Stimulated activated CD8-positive, alpha-beta memory T cell treated with anti-CD3 and anti-CD28 coated beads, Interleukin-15, amount 100 ng/mL, for 1 hour (primary cell): Measurements from ENCODE around the gene S100A2.
A peak's percentile ranks its signal among the peaks of the same experiment; 100 is the strongest.

Experiments used
- DNase-seq: peaks from one replicate; pipeline ENCODE4 v3.0.0-alpha.2; 2020; ENCODE audit warnings: low read depth

S100A2 gene

DNA sequence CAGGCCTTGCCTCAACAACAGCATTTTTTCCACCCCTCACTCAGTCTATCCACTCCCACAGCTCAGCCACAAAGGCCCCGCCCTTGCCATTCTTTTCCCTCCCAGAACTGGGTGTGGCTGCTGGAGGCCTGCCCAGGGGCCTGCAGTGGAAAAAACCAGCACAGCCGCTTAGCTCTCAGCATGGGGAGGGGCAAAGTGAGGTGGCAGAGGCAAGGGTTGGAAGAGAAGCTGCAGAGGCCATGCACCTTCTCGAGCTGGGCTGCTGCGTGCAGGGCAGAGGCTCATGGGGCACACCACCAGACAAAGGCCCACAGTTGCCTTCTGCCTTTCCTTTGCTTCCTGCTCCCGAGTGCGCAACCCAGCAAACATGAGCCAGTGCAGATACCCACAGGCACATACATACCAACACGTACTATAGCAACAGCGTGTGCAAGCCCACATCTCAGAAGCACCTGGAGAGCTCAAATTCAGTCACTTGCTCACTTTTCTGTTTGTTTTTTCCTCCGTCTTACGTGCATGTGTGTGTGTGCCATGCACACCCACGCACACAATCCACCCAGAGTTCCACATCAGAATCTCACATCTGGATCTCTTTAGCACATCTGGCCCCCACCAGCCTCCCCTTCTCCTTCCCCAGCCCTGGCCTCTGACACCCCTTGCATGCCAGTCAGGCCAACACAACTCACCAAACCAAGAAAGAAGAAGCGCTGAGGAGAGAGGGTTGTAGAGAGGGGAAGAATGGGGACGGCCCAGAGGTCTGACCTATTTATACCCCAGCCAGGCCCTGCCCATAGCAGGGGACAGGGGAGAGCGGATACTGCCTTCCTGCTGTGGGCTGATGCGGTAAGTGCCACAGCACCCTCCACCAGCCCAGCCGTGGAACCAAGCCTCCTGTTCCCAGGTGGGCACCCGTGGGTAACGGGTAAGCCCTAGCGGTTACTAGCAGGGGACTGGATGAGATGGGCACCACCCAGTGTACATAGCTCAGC lies 20.3 kb downstream of the S100A2 start, which contains the start of gene S100A4:
S100A4 (minus strand) TSS at position 740 of the 989 bp plus-strand sequence. CDS start 1,012 bp downstream, outside the sequence.
- peak; percentile 80 for DNase-seq

DNA sequence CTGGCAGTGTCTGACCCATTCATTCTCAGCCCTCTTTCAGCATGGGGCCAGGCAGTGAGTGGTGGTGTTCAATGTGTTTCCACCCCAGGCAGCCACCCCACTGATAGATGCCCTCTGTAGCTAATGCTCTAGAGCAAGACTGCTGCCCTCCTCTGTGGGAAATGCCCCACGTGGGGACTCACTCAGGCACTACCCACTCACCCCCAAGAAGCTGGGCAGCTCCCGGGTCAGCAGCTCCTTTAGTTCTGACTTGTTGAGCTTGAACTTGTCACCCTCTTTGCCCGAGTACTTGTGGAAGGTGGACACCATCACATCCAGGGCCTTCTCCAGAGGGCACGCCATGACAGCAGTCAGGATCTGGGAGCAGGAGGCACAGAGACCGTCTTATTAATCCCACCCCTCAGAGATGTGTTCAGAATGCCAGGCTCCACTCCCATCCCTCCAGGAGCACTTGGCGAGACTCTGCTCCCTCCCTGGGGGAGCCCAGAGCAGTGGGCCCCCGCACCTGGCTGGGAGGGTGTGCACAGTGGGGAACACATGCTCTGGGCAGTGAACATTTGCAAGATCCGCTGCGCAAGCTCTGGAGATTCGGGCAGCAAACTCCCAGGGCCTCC lies 21.1 kb downstream of the S100A2 start:
- no peak for DNase-seq

DNA sequence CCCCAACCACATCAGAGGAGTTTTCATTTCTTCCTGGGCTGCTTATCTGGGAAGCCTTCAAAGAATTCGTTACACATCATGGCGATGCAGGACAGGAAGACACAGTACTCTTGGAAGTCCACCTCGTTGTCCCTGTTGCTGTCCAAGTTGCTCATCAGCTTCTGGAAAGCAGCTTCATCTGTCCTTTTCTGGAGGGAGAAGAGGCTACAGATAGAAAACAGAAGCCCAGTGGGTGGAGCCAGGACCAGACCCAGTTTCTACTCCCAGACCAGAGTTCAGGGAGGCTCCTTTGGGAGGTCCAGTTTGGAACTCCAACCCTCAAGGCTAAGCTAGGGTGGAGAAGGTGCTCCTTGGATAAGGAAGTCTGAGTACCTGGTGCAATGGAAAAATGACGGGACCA lies 21.9 kb downstream of the S100A2 start:
- no peak for DNase-seq

DNA sequence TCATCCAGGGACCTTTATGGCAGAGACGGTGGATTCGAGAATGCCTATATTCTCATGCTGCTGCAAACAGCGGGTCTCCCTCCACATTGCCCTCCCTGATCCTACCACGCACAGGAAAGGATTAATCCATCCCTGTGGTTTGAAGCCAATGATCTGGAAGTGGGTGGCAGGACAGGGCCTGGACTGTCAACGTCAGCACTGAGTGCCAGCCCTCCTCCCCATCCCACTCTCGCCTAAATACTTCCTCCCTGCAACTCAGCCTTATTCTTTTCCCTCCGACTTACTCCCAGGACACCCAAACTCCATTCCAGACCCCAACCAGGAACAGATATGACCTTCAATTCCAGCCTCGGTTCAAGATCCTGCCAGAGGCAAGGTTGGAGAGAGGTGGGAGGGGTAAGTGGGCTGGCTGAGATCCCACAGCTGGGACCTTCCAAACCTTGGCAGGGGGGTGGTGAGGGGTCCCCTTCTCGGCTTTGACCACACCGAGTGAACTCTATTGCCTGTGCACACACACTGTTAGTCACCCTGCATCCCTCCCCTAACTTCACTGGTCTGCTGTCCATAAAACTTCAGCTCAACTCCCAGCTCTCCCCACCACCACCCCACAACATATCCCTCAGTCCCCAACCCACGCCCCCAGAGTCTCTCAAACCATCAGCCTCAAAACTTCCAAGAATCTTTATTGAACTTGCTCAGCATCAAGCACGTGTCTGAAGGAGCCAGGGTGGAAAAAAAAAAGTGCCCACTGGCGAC lies 22.5 kb downstream of the S100A2 start:
- no peak for DNase-seq

DNA sequence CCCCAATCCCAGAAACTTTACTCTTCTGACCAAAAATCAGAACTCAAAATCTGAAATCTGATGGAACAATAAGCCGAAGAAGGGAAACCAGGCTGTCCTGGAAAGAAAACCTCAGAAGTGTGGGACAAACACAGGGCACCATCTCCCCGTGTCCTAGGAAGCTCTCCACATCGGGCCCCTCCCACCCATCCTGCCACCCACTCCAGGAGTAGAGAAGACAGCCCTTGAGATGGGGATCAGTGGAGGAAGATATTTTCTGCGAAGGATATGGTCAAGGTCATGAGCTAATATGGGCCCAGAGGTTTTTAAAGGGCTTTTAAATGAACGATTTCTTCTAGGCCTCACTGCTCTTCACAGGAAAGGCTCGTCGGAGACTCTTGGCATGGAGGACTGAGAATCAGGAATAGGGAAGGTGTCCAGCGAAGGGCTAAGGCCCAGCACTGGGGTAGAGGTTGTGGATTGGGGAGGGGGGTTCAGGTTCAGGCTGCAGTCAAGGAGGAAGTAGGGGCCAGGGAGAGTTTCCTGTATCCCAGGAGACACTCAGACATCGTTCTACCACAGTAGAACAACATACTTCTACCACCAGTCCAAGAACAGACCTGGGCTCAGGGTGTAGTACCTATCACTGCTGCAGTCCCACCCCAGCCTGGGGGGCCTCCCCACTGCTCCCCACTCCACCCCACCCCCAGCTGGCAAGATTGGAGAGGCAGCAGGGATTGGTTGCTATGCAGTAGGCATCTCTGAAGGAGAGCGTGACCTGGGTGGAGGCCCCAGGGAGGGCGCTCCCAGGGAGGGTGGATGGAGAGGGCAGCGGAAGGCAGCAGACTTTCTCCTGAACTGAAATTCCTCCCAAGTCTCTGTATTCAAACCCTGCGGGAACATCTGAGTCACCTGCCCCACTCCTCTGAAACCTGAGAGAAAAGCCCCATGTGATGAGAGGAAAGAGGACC lies 23.7 kb downstream of the S100A2 start:
- DNase-seq = no peak

DNA sequence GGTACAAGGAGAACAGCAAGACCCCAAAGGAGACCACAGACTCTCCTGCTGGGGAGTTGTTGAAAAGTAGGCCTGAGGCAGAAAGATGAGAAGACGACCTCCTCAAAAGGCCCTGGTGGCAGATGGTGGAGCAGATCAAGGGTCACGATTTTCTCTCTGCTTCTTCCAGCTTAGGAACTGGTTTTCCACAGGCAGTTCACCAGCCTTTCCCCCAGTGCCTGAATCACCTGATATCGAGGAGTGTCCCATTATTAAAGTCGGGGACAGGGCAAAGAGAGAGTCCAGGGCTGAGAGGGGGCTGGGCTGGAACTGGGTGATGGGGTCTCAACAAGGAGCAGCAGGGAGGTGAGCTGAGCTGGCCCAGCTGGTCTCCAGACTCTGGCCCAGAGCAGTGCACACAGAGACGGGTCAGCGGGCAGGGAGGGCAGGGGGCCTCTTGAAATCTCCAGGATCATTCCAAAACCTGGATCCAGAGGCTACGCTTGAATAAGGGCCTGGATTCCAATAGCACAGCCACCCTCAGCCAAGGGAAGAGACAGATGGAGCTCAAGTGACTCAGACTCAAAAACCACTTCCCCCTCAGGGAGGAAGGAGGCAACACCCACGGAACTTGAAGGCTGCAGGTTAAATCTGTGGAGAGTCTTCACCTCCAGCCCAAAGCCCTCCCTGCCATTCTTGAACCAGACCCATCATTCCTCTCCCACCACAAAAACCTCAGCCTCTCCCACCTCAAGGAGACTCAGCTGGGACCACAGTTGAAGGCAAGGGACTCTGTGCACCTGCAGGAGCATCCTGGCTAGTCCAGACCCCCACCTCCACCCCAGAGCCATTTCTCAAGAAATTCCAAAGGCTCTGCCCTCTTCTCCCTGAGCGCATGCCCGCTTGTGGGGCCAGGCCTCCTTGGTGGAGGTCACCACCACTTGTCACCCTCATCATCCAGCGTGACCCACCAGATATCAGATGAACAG lies 25.0 kb downstream of the S100A2 start, which contains the start of gene S100A5:
S100A5 (minus strand) TSS at position 541 of the 968 bp plus-strand sequence. CDS start 743 bp downstream, outside the sequence.
- no peak for DNase-seq

DNA sequence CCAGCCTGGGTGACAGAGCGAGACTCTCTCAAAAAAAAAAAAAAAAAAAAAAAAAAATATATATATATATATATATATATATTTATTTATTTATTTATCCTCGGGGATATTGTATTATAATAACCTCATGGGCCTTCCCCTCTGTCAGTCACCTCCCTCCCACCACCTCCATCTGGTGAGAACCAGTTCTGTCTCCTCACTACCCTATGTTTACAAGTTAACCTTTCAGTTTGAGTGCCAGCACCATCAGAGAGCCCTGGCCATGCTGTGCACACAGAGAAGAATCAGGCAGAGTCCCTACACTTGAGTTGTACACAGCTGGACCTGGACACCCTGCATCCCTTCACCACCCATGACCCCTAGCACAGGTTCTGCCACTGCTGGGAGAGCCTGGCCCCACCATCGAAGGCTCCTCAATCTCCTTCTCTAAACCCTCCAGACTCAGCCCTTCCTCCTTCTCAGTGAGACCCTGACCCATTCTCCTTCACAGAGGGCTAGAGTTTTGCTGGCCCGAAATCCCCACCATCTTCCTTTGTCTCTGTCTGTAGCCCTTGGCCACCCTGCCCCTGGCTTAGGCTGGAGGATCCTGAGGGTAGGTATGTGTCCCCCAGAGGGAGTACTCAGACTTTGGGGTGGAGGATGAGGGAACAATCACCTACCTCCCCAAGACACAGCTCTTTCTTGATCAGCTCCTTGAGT lies 26.1 kb downstream of the S100A2 start:
- DNase-seq = no peak

DNA sequence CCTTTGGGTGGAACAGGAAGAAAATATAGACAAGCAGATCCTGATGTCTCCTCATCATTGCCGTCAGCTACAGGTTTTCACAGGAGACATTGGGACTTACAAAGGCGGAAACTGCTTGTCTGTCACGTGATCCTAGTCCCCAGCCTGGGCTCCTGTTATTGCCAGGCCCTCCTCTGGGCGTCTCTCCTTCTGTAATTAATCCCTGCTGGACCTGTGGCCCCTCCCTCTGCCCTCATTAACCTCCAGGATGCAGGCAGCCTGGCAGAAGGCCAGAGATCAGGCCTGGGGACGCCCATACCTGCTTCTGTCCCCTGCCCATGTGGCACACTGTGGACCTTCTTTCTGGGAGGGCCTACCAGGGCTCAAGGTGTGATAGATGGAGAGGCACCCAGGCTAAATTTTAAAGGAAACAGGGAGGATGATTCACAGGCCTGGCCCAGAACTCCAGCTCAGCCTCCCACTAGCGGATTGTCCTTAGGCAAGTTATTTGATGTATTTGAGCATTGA lies 27.3 kb downstream of the S100A2 start:
- DNase-seq = no peak

DNA sequence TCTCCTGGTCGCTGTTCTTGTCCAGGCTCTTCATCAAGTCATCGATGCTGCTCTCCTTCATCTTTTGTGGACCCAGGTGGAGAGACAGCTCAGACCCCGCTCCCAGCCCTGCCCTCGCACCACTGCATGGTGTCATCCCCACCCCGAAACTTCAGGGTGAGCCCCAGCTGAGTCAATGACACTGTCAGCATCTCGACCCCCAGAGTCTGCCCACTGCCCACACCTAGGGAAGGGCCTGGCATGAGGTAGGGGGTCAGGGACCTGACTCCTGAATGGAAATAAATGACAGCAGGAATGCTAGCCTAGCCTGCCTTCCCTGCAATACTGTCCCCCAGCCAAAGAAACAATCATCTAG lies 28.3 kb downstream of the S100A2 start:
- no peak for DNase-seq

DNA sequence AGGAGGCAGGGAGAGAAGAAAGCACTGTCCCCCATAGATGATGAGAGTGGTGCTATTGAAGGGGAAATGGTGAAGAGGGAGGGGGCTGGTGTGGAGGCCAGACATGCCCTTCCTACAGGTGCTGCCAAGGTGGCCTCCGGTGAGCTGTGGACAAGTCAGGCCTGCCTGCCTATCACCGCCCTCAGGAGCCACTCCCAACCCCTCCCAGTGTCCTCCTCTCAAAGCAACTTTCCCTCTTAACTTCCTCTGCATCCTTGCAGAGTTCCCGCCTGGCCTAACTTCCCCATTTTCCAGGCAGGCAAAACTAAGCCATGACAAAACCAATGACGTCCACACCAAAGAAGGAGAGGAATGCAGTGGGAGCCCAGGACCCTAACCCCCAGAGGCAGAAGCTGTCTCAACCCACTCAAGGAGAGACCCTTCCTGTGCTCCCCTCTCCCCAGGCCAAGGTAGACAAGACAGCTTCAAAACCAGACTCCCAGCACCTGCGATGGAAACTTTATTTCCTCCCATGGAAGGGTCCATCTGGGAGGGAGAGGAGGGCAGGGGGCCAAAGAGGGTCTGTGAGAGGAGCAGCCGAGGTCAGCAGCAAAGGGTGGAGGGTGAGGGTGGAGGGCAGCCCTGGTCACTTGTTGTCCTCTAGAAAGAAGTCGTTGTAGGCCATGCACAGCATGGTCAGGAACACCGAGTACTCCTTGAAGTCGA lies 28.8 kb downstream of the S100A2 start:
- DNase-seq = no peak

DNA sequence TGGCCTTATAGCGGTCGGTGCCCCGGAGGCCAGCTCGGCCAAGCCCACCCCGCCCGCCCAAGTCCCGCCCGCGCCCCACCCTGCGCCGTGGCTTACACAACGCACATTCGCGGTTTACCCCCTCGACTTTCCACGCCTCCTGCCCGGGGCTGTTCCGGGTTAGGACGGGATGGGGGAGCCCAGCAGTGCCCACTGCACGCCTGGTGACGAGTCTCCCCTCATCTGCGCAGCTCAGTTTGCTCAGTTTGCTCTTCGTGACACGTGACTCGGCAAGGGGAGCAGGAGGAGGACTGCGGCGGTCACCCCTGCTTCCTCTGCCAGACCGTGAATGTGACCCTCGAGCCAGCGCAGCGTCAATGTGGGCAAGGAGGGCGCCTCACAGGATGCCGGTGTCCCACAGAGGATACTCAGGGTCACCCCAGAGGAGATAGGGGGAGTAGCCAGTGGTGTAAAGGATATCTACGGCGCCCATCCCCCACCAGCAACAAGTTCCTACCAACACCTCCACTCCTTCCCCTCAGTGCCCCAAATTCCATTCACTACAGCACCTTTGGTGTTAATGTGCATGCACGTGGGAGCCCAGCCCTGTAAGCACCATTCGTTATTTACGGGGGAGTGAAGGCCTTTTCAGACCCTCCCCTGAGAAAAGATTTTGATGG lies 29.5 kb downstream of the S100A2 start:
- peak; percentile 66 for DNase-seq

DNA sequence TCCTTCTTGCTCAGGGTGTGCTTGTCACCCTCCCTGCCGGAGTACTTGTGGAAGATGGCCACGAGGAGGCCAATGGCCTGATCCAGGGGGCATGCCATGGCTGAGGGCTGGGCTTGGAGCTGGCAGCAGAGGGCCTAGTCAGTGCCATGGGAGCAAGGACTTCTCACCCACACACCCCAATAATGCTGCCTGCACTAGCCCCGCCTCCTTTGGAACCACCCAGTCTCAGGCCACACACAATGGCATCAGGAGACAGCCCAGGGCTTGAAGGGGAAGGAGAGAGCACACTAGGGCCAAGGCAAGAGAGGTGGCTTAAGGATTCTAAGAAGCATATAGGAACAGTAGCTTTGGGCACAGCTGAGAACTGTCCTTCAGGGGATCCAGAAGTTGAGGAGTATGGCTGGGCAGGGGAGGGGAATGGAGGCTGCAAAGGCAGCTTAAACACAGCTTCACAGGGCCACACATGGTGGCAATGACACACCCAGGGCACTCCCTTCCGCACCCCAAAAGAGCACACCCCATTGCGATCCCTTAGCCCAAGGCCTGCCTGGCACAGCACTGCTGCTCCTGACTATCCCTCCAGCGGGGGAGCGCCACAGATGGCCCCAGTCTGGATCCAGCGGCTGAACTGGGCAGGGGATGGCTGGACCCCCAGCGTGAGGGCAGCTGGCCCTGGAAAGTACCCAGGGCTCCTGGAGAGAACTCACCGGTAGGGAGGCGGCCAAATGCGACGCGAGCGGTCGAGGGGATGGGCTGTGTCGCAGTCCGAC lies 30.2 kb downstream of the S100A2 start, which contains the start of gene S100A6:
S100A6 (minus strand) TSS at position 750 of the 770 bp plus-strand sequence; CDS start at position 98, 652 bp downstream.
- DNase-seq = no peak

DNA sequence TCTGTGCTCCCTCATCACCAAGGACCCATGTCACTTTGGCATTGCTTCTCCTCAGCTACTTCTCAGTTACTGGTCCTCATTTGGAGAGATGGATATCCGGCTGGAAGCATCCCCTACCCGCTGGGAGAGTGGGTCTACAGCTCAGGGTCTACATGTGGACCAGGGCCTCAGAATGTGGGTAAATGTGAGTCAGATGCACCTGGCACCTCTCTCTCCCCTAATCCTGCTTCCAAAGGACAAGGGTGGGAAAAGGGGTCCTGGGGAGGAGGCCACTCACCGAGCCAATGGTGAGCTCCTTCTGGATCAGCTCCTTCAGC lies 30.8 kb downstream of the S100A2 start:
- no peak for DNase-seq

DNA sequence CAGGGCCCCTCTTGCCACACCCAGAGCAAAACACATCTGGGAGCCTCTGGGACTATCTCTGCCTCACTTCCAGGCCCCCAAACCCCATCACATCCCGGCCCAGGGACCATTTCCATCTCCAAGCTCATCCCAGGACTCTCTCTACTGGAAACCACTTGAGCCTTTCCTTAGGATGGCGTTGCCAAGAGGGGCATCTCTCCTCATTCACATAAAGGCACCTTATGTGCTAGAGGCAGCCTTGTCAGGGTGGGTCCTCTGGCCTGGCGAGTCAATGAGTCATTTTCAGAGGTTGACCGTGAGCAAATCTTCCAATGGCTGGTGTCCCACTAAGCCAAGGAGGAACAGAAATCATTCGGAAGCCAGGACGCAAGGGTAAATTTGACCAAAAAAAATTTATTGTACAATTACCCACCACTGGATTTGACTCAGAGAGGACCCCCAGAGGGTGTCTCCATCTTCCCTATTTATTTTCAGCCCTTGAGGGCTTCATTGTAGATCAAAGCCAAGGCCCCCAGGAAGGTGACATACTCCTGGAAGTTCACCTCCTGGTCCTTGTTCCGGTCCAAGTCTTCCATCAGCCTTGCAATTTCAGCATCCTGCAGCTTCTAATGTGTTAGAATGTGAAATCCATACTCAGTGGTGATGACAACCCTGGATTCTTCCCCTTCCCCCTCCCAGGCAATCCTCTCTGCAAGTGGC lies 31.3 kb downstream of the S100A2 start:
- no peak for DNase-seq

DNA sequence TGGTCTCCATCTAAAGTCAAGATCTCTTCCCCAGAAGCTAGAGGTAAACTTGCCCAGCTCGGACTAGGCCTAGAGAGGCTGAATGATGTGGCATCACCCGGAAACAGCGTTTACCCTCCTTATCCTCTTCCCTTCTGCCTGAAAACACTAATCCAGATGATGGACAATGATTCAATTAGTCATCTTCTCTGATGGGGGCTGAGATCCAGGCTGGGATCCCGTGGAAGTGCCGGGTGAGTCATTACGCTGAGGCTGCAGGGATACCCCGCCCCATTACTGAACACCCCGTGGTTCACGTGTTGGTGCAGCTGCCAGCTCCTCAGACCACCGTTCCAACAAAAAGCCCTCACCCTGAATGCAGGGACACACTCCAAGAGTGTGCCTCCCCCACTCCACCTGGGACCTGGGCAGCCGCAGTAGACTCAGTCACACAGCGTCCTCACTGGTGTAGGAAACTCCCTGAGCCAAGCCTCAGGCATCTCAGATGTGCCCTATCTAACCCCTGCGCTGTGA lies 31.9 kb downstream of the S100A2 start:
- DNase-seq = no peak
